C4-2B (cell line): ENCODE results near the gene SLC28A3.
"Not testable (repeated sequence)": the region's sequence is repeated elsewhere in the genome, so short reads cannot be mapped to it uniquely, and the experiment has no call there.

Experiments
- H3K27ac ChIP-seq: fragments of 450-650 bp; 2 replicates; pipeline ENCODE4 v1.5.1; 2017
- ZFX ChIP-seq: fragments of 450-650 bp; IDR thresholded peaks from 2 replicates; pipeline ENCODE4 v1.6.1; 2017
- TF ChIP-seq, protein P1 (sequence below): fragments of 450-650 bp; conservative IDR thresholded peaks from 2 replicates; pipeline ENCODE4 v1.5.1; 2017; ENCODE audit warnings: mild to moderate bottlenecking

Gene SLC28A3

DNA sequence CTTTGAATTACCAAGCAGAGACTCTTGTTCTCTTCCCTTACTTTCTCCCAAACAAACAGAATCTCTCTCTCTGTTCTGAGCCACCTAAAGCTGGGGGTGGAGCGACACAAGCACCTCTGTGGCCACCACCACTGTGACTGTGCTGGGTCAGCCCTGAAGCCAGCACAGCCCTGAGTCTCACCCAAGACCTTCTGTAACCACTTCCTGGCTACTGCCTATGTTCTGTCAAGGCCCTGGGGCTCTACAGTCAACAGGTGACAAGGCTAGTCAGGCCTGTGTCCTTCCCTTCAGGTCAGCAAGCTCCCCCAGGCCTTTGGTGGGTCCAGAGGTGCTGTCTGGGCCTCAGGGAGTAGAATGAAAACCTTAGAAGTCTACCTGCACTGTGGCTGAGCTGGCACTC, 26.1 kb upstream of the SLC28A3 start:
- no peak overlapping the region for H3K27ac ChIP-seq
- TF ChIP-seq ZFX = no peak
- TF ChIP-seq, protein P1, sequence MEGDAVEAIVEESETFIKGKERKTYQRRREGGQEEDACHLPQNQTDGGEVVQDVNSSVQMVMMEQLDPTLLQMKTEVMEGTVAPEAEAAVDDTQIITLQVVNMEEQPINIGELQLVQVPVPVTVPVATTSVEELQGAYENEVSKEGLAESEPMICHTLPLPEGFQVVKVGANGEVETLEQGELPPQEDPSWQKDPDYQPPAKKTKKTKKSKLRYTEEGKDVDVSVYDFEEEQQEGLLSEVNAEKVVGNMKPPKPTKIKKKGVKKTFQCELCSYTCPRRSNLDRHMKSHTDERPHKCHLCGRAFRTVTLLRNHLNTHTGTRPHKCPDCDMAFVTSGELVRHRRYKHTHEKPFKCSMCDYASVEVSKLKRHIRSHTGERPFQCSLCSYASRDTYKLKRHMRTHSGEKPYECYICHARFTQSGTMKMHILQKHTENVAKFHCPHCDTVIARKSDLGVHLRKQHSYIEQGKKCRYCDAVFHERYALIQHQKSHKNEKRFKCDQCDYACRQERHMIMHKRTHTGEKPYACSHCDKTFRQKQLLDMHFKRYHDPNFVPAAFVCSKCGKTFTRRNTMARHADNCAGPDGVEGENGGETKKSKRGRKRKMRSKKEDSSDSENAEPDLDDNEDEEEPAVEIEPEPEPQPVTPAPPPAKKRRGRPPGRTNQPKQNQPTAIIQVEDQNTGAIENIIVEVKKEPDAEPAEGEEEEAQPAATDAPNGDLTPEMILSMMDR = no peak

DNA sequence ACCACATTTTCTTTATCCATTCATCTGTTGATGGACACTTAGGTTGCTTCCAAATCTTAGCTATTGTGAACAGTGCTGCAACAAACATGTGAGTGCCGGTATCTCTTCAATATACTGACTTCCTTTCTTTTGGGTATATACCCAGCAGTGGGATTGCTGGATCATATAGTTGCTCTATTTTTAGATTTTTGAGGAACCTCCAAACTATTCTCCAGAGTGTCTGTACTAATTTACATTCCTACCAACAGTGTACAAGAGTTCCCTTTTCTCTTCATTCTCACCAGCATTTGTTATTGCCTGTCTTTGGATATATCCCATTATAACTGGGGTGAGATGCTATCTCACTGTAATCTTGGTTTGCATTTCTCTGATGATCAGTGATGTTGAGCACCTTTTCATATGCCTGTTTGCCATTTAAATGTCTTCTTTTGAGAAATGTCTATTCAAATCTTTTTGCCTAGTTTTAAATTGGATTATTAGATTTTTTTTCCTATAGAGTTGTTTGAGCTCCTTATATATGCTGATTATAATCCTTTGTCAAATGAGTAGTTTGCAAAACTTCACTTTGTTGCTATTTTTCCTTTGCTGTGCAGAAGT, 24.4 kb upstream of the SLC28A3 start:
- not testable (repeated sequence) for H3K27ac ChIP-seq

DNA sequence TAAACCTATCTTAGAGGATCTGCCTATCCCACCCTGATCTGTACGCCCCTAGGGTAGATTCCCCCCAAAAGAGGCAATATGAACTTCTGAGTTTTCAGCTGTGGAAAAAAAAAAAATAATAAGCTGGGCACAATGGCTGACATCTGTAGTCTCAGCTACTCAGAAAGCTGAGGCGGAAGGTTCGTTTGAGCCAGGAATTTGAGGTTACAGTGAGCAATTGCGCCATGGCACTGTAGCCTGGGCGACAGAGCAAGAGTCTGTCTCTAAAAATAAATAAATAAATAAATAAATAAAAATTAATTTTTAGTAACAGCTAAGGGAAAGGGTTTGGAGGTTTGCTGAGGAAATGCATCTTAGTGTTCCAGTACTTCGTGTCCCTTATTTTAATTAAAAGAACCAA, 21.1 kb upstream of the SLC28A3 start:
- no peak for TF ChIP-seq ZFX
- TF ChIP-seq, protein P1 = no peak

DNA sequence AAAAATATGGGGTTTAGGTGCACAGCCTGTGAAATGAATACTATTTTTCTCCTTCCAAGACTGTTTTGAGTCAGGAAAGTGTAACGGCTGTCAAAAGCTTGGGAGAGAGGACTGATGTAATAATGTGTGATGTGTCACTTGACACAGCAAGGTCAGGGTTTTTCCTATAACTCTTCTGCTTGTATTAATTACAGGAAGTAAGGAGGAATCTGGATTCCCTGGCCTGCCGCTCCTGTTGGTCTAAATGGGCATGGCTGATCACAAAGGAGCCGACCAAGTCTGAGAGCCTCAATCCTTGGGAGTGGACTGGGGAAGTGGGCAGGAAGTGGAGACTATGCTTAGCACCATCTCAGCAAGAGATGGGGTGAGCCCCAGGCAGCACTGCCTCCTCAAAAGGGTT, 16.7 kb upstream of the SLC28A3 start:
- TF ChIP-seq ZFX = no peak
- TF ChIP-seq, protein P1 = no peak

More for the DNA sequence above, 21.1 kb upstream of the SLC28A3 start:
- H3K27ac ChIP-seq = no peak overlapping the region

DNA sequence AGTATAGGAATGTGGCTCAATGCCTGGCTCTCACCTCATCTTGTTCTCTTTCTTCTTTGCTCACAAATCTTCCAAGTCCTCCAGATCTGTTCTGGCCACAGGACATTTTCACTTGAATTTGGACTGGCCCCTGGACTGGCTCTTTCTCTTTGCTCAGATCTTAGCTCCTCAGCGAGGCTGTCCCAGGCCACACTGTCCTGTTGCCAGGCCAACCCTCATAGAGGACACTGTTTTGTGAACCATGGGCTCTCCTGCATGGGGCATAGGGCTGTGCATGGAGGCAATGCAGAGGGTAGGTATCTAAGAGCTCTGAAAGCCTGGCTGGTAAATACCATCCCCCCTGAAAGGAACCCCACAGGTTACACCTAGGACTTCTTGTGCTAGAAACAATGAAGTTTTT, 13.5 kb upstream of the SLC28A3 start:
- no peak overlapping the region for H3K27ac ChIP-seq
- TF ChIP-seq, protein P1 = no peak
- TF ChIP-seq ZFX = no peak

More for the DNA sequence above, 16.7 kb upstream of the SLC28A3 start:
- H3K27ac ChIP-seq = no peak overlapping the region

DNA sequence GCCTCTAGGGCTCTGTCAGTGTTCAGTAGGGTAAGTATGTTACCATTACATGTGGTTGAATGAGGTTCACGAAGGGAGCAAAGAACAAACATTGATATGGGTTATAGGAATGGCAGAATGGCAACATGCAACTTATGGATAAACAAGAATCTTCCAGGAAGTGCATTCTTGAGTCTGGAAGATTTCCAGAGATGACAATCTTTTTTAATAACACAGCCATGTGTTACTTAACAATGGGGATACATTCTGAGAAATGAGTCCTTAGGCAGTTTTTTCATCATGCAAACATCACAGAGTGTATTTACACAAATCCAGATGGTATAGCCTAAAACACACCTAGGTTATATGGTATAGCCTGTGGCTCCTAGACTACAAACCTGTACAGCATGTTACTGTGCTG, 9.1 kb upstream of the SLC28A3 start:
- TF ChIP-seq, protein P1 = no peak
- TF ChIP-seq ZFX = no peak
- H3K27ac ChIP-seq = no peak overlapping the region; the same call in 1 of the 2 replicates

DNA sequence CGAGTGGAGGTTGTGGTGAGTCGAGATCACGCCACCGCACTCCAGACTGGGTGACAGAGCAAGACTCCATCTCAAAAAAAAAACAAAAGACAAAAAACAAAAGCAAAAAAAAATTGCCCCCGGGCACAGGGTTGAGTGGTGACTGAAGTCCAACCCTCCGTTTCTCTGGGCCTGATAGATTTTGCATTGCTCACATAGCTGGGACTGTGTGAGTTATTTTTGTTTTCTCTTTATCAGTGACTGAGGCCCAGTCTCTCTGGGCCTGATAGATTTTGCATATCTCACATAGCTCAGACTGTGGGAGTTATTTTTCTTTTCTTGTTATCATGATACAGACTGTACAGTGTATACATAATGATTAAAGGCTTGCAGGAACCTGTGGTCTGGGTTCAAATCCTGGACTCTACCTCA, 2.6 kb upstream of the SLC28A3 start:
- no peak for TF ChIP-seq ZFX
- TF ChIP-seq, protein P1 = no peak
- no peak overlapping the region for H3K27ac ChIP-seq

DNA sequence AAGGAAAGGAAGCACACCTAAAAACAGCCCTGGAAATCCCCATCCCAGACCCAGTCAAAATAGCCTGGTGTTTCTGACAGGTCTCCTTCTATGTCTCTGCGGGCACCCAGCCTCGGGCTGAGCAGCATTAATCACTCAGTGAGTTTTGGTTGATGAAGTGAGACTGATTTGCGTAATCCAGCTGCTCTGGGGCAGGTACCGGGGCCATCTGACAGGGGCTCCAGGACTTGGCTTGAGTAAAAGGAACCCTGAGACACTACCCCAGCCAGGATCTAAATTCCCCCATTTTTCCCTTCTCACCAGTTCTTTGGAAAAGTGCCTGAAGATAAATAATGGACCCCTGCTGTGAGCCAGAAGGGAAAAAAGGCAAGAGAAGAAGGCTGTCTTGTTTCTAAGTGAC, 596 bp downstream of the SLC28A3 start:
- TF ChIP-seq ZFX = no peak
- TF ChIP-seq, protein P1 = no peak
- no peak overlapping the region for H3K27ac ChIP-seq
